GM08714 (cell line): Measurements from ENCODE around the gene GOLGA6D.
"Not testable (repeated sequence)": the region's sequence is repeated elsewhere in the genome, so short reads cannot be mapped to it uniquely, and the experiment has no call there.

Source experiments
- H3K4me3 ChIP-seq: fragments of 200-500 bp; sonication (Bioruptor generic); 2 replicates; pipeline ENCODE4 v1.5.1; 2014; ENCODE audit warnings: mild to moderate bottlenecking, low read length, inconsistent platforms
- ZNF274 ChIP-seq: IDR thresholded peaks from 2 replicates; pipeline ENCODE4 v1.6.1; 2012; ENCODE audit warnings: mild to moderate bottlenecking, low read depth, low read length

GOLGA6D gene

DNA sequence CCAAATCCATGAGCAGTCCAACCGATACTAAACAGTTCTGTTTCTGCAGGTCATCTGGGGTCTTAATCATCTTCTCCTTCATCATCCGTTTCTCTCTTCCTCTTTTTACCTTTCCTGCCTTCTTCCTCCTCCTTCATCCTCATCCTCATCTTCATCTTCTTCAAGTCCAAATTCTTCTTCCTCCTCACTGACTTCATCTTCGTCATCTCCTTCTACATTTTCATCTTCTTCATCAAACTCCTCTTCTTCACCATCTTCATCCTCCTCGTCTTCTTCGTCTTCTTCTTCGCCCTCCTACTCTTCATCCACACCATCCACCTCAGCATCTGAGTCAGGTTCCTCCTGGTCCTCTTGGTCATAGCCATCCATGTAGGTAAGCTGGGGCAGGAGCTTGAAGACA lies 39.1 kb downstream of the GOLGA6D start:
- no peak for TF ChIP-seq ZNF274
- no peak overlapping the region for H3K4me3 ChIP-seq

GRCh38 chr15:75325922-75326321 lies 43.3 kb downstream of the GOLGA6D start:
- TF ChIP-seq ZNF274 = no peak
- H3K4me3 ChIP-seq = no peak overlapping the region

DNA sequence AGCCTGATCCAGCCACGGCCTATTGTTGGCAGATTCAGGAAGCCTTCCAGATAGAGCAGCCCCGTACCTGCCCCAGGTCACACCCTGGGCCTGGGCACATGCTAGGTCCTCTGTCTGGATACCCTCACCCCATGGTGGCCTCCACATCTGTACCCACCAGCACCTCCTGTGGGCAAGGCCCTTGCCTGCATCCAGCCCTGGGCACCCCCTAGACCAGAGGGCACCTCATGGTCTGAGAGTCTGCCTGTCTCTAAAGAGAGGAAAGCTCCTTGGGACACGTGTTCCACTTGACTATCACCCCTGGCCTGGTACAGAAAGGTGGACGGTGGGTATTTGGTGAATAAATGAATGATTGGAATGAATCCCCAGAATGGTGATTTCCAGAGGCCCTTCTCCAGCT lies 44.4 kb downstream of the GOLGA6D start:
- TF ChIP-seq ZNF274 = no peak
- no peak overlapping the region for H3K4me3 ChIP-seq

- no peak overlapping the region for H3K4me3 ChIP-seq
- no peak for TF ChIP-seq ZNF274
Observed at GRCh38 chr15:75327491-75327890, 44.9 kb downstream of the GOLGA6D start.

- H3K4me3 ChIP-seq = no peak overlapping the region
- TF ChIP-seq ZNF274 = no peak
Observed at GRCh38 chr15:75328493-75329314, 46.1 kb downstream of the GOLGA6D start.

GRCh38 chr15:75329571-75329970 lies 46.9 kb downstream of the GOLGA6D start:
- H3K4me3 ChIP-seq = no peak overlapping the region
- no peak for TF ChIP-seq ZNF274

- not testable (repeated sequence) for H3K4me3 ChIP-seq
Observed at GRCh38 chr15:75332093-75332492, 49.5 kb downstream of the GOLGA6D start.

- not testable (repeated sequence) for H3K4me3 ChIP-seq
Observed at GRCh38 chr15:75333654-75334419, 51.2 kb downstream of the GOLGA6D start.

- TF ChIP-seq ZNF274 = no peak
- H3K4me3 ChIP-seq = peak overlapping the region; percentile 81
Observed at GRCh38 chr15:75335313-75335704, 52.7 kb downstream of the GOLGA6D start.

- no peak for TF ChIP-seq ZNF274
- H3K4me3 ChIP-seq = peak within 1 kb of the TSS; percentile 81
Observed at GRCh38 chr15:75335705-75336355, 53.2 kb downstream of the GOLGA6D start, which contains the start of gene COMMD4. Gene COMMD4, plus strand, starts transcription at chr15:75336063. Its CDS starts 27 bp downstream, at chr15:75336090.

DNA sequence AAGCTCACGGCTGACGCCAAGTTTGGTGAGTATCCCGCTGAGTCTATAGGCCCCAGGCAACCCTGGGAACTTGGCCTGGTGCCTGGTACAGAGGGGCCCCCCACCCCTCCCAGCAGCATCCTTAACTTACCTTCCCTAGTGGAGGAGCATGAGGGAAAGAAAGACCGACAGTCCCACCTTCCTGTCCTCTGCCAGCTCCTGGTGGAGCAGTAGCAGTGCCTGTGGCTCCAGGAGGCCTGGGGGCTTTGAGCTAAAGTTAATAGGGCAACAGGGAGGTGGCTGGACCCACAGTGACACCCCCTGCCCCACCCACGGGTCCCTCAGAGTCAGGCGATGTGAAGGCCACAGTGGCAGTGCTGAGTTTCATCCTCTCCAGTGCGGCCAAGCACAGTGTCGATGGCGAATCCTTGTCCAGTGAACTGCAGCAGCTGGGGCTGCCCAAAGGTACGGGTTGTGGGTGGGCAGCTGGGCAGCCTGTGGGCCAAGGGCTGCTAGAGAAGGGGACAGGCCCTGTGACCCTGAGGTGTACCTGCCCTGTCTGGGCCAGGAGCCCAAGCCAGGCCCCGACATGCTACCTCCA lies 56.1 kb downstream of the GOLGA6D start:
- no peak for TF ChIP-seq ZNF274
- no peak overlapping the region for H3K4me3 ChIP-seq

DNA sequence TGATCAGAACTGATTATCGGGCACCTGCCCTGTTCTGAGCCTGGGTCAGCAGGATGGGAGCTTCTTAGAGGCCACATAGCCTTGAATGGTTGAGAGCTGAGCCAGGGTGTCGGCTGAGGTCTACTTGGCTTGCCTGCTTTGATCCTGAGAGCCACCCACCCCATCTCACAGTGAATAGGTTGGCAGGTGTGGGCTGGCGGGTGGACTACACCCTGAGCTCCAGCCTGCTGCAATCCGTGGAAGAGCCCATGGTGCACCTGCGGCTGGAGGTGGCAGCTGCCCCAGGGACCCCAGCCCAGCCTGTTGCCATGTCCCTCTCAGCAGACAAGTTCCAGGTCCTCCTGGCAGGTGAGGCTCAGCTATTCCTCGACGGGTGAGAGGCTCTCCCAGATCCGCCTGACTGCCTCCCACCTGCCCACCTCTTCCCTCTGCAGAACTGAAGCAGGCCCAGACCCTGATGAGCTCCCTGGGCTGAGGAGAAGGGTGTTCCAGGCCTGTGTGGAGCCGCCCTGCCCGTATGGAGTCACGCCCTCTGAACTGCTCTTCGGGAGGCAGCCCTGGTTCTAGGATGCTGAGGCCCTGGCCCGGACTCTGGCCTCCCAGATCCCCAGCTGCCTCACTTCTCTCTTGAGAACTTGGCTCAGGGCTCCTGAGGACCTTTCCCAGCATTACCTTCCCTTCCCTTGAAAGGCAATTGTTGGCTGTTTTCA lies 57.1 kb downstream of the GOLGA6D start:
- H3K4me3 ChIP-seq = no peak overlapping the region
- TF ChIP-seq ZNF274 = no peak

DNA sequence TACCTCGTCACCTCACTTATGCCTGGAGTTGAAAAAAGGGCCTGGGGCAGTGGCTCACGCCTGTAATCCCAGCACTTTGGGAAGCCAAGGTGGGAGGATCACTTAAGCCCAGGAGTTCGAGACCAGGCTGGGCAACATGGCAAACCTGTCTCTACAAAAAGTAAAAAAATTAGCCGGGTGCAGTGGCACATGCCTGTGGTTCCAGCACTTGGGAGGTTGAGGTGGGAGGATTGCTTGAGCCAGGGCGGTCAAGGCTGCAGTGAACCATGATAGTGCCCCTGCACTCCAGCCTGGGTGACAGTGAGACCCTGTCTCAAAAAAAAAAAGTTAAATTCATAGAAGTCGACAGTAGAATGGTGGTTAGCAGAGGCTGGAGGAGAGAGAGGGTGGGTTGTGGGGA lies 59.6 kb downstream of the GOLGA6D start:
- TF ChIP-seq ZNF274 = no peak
- H3K4me3 ChIP-seq = no peak overlapping the region

- H3K4me3 ChIP-seq = not testable (repeated sequence)
Observed at GRCh38 chr15:75343953-75344352, 61.3 kb downstream of the GOLGA6D start.
